ENCODE data around the gene MAST1. TPM values are rescaled to one million over a fixed set of nuclear protein-coding genes. Genes with fewer than 3 reads are reported as not detected.

MAST1 gene
- total RNA-seq, 1 experiment from 2014 or later, result 0.91 TPM

GRCh38 chr19:12864143-12864542 lies 25.8 kb downstream of the MAST1 start:
- no peak for DNase-seq
- Histone ChIP-seq H3K27me3 (replicated peaks; ENCODE audit: control insufficient read depth, insufficient read depth, low read length) (no peaks in the 10 kb centered on the region), H3K4me3 (ENCODE audit: low read depth, low read length) (no peak overlapping the region), H3K36me3 (ENCODE audit: control insufficient read depth, insufficient read depth, low read length) (no peaks in the 10 kb centered on the region), H3K9me3 (no peaks in the 10 kb centered on the region), H3K4me1 (no peaks in the 10 kb centered on the region)
- BruUV-seq (replicated peaks), result no TSS peak
- Mint-ChIP-seq H3K4me3 (ENCODE audit: unreplicated experiment) (no peak overlapping the region), H3K36me3 (ENCODE audit: insufficient read depth, unreplicated experiment) (no peaks in the 10 kb centered on the region), H3K4me1 (ENCODE audit: low read depth, unreplicated experiment) (no peaks in the 10 kb centered on the region), H3K9me3 (ENCODE audit: unreplicated experiment) (no peaks in the 10 kb centered on the region), H3K27ac (ENCODE audit: unreplicated experiment) (no peak overlapping the region), H3K27me3 (ENCODE audit: insufficient read depth, unreplicated experiment) (peaks cover 2% of the 10 kb centered on the region)
- TF ChIP-seq CTCF (IDR thresholded peaks at IDR 0.05; ENCODE audit: insufficient read depth in 1 of 2, low read depth in 1 of 2, low read length in 1 of 2, severe bottlenecking in 1 of 2, unreplicated experiment in 1 of 2), result no peak
- intact Hi-C loops (cut with micrococcal nuclease; ENCODE audit: unreplicated experiment), result no loop called here
- ChIA-PET POLR2A (interaction anchor here (0.6 to 0.7 kb wide), 3 partner anchors 9 to 1089 kb away, joined by 4 to 10 read pairs (median 5); no protein-coding TSS in a partner anchor), CTCF (interaction anchor here (2.0 kb wide), 1 partner anchor 9 kb away, joined by 8 read pairs; no protein-coding TSS in a partner anchor)

GRCh38 chr19:12864721-12865715 lies 26.7 kb downstream of the MAST1 start:
- H3K27ac Mint-ChIP-seq (ENCODE audit: unreplicated experiment), result no peak overlapping the region
- intact Hi-C loops (cut with micrococcal nuclease; ENCODE audit: unreplicated experiment), result no loop called here
- CTCF ChIA-PET, result no interaction called here
- no peak overlapping the region for H3K4me3 Mint-ChIP-seq (ENCODE audit: unreplicated experiment)
- H3K36me3 Mint-ChIP-seq (ENCODE audit: insufficient read depth, unreplicated experiment), result no peaks in the 10 kb centered on the region
- POLR2A ChIA-PET, result interaction anchor here (0.5 kb wide), 1 partner anchor 81 kb away, joined by 6 read pairs; no protein-coding TSS in a partner anchor
- no peak overlapping the region for H3K4me3 ChIP-seq (ENCODE audit: low read depth, low read length)
- H3K4me1 ChIP-seq, result no peaks in the 10 kb centered on the region
- no peaks in the 10 kb centered on the region for H3K36me3 ChIP-seq (ENCODE audit: control insufficient read depth, insufficient read depth, low read length)
- H3K4me1 Mint-ChIP-seq (ENCODE audit: low read depth, unreplicated experiment), result no peaks in the 10 kb centered on the region
- H3K9me3 ChIP-seq, result no peaks in the 10 kb centered on the region
- H3K27me3 Mint-ChIP-seq (ENCODE audit: insufficient read depth, unreplicated experiment), result peaks cover 2% of the 10 kb centered on the region
- no peak for TF ChIP-seq CTCF (IDR thresholded peaks at IDR 0.05; ENCODE audit: insufficient read depth in 1 of 2, low read depth in 1 of 2, low read length in 1 of 2, severe bottlenecking in 1 of 2, unreplicated experiment in 1 of 2)
- no TSS peak for BruUV-seq (replicated peaks)
- no peak for DNase-seq
- no peaks in the 10 kb centered on the region for H3K27me3 ChIP-seq (replicated peaks; ENCODE audit: control insufficient read depth, insufficient read depth, low read length)
- no peaks in the 10 kb centered on the region for H3K9me3 Mint-ChIP-seq (ENCODE audit: unreplicated experiment)

GRCh38 chr19:12865746-12866415 lies 27.6 kb downstream of the MAST1 start:
- H3K4me1 Mint-ChIP-seq (ENCODE audit: low read depth, unreplicated experiment), result no peaks in the 10 kb centered on the region
- H3K9me3 Mint-ChIP-seq (ENCODE audit: unreplicated experiment), result no peaks in the 10 kb centered on the region
- intact Hi-C loops (cut with micrococcal nuclease; ENCODE audit: unreplicated experiment), result no loop called here
- DNase-seq, result no peak
- no peaks in the 10 kb centered on the region for H3K27me3 ChIP-seq (replicated peaks; ENCODE audit: control insufficient read depth, insufficient read depth, low read length)
- H3K9me3 ChIP-seq, result no peaks in the 10 kb centered on the region
- CTCF ChIA-PET, result no interaction called here
- no peaks in the 10 kb centered on the region for H3K36me3 ChIP-seq (ENCODE audit: control insufficient read depth, insufficient read depth, low read length)
- POLR2A ChIA-PET, result no interaction called here
- TF ChIP-seq CTCF (IDR thresholded peaks at IDR 0.05; ENCODE audit: insufficient read depth in 1 of 2, low read depth in 1 of 2, low read length in 1 of 2, severe bottlenecking in 1 of 2, unreplicated experiment in 1 of 2), result no peak
- H3K4me3 ChIP-seq (ENCODE audit: low read depth, low read length), result no peak overlapping the region
- BruUV-seq (replicated peaks), result no TSS peak
- H3K4me3 Mint-ChIP-seq (ENCODE audit: unreplicated experiment), result no peak overlapping the region
- H3K27ac Mint-ChIP-seq (ENCODE audit: unreplicated experiment), result no peak overlapping the region
- H3K27me3 Mint-ChIP-seq (ENCODE audit: insufficient read depth, unreplicated experiment), result peaks cover 2% of the 10 kb centered on the region
- H3K36me3 Mint-ChIP-seq (ENCODE audit: insufficient read depth, unreplicated experiment), result no peaks in the 10 kb centered on the region
- H3K4me1 ChIP-seq, result no peaks in the 10 kb centered on the region
